NCI-H526 treated with DMSO at 0.1 percent for 48 hours (cell line): ENCODE data around the gene PPM1H.
"Not testable (repeated sequence)": the region's sequence is repeated elsewhere in the genome, so short reads cannot be mapped to it uniquely, and the experiment has no call there.

Experiments
- DNase-seq: peaks from one replicate; lab custom pipeline; 2025; lab: John Stamatoyannopoulos, UW

Gene PPM1H

GRCh38 chr12:62683776-62684569, 251.0 kb downstream of the PPM1H start:
- DNase-seq, result no peak

- no peak for DNase-seq
Measured at GRCh38 chr12:62681306-62681705, 253.6 kb downstream of the PPM1H start.

- DNase-seq, result no peak
Measured at GRCh38 chr12:62679608-62680007, 255.3 kb downstream of the PPM1H start.

GRCh38 chr12:62677355-62677754, 257.6 kb downstream of the PPM1H start:
- DNase-seq, result no peak

- no peak for DNase-seq
Measured at GRCh38 chr12:62676521-62677307, 258.2 kb downstream of the PPM1H start.

- DNase-seq, result no peak
Measured at GRCh38 chr12:62673028-62673815, 261.7 kb downstream of the PPM1H start.

- no peak for DNase-seq
Measured at GRCh38 chr12:62670986-62671720, 263.8 kb downstream of the PPM1H start.

GRCh38 chr12:62668782-62669181, 266.2 kb downstream of the PPM1H start:
- DNase-seq, result no peak

GRCh38 chr12:62664951-62665350, 270.0 kb downstream of the PPM1H start:
- DNase-seq, result not testable (repeated sequence)

- no peak for DNase-seq
Measured at GRCh38 chr12:62660756-62661155, 274.2 kb downstream of the PPM1H start.

GRCh38 chr12:62659453-62660295, 275.3 kb downstream of the PPM1H start:
- no peak for DNase-seq

- DNase-seq, result no peak
Measured at GRCh38 chr12:62658910-62659309, 276.0 kb downstream of the PPM1H start.

GRCh38 chr12:62657363-62657632, 277.7 kb downstream of the PPM1H start:
- DNase-seq, result no peak

- peak; percentile 22 for DNase-seq
Measured at GRCh38 chr12:62656591-62657362, 278.2 kb downstream of the PPM1H start.

- no peak for DNase-seq
Measured at GRCh38 chr12:62655666-62656151, 279.2 kb downstream of the PPM1H start.

- DNase-seq, result no peak
Measured at GRCh38 chr12:62654326-62655241, 280.4 kb downstream of the PPM1H start.

GRCh38 chr12:62653740-62654139, 281.2 kb downstream of the PPM1H start:
- DNase-seq, result no peak

- DNase-seq, result no peak
Measured at GRCh38 chr12:62653304-62653703, 281.6 kb downstream of the PPM1H start.

GRCh38 chr12:62651138-62651537, 283.8 kb downstream of the PPM1H start:
- no peak for DNase-seq
